DMS114 treated with DMSO at 0.1 percent for 48 hours (cell line): ENCODE data around the gene LHPP.
"Not testable (repeated sequence)": the region's sequence is repeated elsewhere in the genome, so short reads cannot be mapped to it uniquely, and the experiment has no call there.

ENCODE experiments used
- DNase-seq: peaks from one replicate; lab custom pipeline; 2025; ENCODE audit not compliant: unreplicated experiment; lab: John Stamatoyannopoulos, UW

The LHPP gene

DNA sequence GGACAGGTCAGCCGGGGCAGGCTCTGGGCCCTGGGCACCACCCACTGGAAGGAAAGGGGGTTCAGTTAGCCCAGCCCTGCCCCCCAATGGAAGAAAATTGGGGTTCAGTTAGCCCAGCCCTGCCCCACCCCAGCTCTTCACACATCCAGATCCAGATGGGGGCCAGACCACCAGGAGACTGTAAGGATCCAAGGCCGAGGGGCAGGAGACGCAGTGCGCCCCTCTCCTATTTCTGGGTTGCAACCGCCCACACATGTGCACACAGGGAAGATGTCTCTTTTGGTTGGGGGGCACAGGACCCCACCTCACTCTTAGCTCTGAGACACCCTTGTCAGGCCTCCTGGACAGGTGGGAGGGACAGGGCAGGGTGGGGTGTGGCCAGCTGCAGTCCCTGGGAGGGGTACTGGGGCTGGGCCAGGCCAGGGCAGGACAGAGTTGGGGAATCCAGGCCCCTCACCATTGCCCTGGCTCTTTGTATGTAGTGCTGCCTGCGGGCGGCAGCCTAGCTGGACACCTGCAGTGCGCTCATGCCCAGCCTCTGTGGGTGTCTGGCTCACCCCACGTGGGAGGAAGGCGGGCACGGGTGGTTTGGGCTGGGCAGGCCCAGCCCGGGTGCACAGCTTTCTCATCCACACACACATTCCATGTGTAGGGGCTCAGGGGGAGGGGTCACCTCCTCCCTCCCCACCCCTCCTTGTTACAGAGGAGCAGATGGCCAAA, 141.2 kb downstream of the LHPP start:
- no peak for DNase-seq

DNA sequence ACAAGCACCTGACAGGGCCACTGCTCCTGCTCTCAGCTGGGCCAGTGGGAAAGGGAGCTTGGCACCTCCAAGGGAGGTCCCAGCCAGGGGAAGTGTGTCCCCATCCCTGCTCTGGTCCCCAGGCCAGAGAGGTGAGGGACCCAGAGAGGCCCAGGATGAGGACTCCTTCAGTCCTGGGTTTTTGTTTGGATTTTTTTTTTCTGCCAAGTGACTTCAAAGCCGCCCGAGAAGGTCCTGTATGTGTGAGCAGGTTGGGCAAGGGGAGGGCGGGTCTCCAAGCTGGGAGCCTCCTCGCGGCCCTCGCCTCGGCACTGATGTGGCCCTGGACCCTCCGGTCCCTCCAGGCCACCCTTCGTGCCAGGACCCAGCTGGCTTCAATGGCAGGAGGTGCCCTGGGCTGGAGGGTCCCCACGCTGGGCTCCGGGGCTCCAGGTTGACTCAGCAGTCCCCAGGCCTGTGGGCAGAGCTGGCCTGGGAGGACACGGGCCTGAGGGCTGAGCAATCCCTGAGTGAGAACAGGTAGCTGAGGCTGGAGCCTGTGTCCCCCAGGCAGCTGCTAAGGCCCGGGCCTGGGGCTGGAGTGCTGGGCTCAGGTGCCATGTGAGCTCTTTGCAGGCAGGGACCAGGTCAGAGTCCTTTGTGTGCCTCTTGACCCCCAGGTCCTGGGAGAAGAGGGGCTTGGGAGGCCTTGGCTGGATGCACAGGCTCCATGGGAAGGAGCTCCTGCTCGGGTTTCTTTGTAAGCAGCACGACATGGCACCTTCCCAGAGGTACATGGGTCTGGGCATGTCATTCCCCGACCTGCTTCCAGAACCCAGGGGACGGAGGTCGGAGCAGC, 142.0 kb downstream of the LHPP start:
- no peak for DNase-seq

DNA sequence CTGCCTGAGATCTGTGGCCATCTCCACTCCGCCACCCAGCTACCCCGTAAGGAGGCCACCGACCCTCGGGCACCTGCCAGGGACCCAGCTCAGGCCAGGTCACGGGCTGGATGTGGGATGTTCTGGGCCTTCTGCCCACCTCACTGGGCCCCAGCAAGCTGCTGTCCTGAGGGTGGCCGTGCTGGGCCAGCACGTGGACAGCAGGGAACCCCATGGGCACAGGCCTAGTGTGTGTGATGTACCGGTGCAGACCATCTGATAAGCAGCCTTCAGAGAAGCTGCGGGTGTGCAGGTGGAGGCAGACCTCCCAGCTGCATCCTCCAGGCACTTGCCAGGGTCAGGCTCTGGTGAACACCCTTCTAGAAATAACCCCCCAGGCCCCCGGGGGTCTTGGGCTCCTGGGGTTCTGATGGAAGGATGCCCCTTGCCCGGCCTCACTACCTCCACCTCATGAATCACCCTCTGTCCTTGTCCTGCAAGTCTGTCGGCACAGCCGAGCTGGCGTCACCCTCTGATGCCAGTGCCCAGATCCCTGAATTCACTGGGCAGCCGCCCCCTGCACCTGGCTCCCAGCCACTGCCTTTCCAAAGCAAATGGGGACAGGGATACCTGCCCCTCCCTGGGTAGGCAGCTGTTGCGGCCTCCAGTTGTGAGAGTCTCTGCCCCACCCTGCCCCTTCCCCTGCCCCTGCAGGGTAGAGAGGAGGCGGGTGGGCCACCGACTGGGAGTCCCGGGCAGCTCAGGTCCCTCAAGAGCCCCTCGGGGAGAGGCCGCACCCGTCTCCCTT, 142.8 kb downstream of the LHPP start:
- DNase-seq: no peak

DNA sequence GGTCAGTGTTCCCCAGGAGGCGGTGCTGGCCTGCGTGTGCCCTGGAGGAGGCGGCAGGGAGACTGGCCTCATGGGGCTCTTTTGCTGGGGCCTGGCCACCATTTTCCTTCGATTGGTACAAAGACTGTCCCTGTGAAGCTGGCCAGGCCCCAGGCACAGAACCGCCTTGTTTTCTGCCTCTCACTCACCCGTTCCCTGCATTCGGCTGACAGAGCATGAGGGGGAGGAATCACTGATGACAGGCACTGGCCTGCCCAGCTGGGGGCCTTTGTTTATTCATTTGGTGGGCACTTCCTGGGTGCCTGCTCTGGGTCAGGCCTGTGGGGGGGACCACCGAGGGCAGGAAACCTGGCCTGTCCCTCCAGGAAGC, 143.4 kb downstream of the LHPP start:
- DNase-seq: no peak

DNA sequence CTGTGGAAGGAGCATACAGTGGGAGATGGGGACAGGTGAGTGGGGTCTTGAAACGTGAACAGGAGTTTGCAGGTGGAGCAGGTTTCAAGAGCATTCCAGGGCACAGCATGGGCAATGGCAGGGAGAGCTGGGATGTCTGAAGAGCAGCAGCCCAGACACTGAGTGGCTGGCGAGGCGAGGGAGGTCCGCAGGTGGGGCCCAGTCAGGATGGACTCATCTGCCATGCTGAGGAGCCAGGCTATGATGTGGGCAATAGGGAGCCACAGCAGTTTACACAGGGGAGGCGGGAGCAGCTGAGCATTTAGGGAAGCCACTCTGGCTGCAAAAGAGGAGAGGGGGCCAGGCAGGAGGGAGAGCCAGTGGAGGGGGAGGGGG, 143.8 kb downstream of the LHPP start:
- DNase-seq: no peak

DNA sequence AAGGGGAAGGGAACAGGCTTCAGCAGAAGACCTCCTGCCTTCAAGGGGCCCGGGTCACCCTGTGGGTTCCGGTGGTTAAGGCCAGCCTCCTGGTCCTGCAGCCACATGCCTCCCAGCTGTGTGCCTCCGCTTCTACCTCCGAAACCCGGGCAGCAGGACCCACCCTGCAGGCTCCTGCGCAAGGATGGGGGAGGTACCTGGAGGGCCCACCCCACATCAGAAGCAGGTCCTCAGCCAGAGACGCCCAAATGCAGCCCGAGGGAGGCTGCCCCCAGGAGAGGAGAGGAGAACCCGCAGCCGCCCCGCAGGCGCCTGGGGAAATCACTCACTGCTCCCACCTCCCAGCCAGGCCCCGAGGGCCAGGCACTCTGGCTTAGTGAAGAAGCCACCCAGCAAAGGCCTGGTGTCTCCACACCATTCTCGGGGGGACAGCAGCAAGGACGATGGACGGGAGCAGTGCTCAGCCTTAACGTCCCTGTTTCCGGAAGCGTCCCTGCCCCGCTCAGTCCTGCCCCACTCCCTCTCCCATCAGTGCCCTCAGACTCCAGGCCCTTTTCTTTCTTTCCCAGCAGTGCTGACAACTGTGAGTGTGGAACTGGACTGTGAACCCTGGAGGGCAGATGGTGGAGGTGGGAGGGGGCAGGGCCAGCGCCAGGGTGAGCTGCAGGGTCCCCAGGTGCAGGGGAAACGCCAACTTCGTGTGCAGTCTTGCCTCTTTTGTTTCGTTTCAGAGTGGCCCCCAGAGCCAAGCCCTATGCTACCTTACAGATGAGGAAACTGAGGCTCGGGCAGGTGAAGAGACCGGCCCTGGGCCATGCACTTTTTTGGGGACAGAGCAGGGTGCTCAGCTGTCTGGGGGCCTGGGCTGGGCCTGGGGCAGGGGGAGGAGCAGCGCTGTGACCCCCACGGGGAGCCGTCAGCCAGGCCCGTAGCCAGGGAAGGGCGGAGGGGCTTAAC, 144.5 kb downstream of the LHPP start:
- no peak for DNase-seq

DNA sequence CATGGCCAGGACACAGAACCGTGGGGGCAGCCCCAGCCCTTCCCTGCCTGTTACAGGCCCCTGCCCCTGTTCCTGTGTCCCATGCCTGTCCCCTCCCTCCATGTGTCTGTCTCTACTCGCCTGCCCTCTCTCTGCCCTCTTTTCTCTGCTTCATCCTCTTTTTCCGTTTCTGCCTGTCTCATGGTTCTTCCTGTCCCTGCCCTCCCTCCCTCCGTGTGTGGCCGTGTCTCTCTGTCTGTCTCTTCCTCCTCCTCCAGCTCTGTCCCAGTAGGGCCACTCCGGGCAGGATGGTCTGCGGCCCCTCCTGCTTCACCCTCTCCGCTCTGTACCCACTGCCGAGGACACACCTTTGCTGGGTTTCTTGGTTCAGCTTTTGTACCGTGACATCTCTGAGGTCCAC, 145.2 kb downstream of the LHPP start:
- no peak for DNase-seq

DNA sequence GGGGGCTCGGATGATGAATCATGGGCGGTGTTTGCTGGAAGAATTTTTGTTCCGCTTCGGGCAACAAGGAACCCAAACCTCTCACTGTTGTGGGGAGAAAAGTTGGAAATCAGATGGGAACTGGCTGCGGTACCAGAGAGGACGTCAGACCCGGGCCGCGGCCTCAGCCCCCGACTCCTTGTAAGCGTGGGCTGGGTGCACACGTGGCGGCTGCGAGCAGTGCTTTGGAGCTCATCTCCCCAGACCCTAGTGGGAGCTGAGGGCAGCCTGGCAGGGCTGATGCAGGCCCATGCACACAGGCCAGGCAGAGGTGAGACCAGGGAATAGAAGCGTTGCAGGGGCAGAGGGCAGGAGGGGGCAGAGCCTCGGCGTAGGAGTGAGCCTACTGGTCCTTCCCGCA, 146.1 kb downstream of the LHPP start:
- no peak for DNase-seq

DNA sequence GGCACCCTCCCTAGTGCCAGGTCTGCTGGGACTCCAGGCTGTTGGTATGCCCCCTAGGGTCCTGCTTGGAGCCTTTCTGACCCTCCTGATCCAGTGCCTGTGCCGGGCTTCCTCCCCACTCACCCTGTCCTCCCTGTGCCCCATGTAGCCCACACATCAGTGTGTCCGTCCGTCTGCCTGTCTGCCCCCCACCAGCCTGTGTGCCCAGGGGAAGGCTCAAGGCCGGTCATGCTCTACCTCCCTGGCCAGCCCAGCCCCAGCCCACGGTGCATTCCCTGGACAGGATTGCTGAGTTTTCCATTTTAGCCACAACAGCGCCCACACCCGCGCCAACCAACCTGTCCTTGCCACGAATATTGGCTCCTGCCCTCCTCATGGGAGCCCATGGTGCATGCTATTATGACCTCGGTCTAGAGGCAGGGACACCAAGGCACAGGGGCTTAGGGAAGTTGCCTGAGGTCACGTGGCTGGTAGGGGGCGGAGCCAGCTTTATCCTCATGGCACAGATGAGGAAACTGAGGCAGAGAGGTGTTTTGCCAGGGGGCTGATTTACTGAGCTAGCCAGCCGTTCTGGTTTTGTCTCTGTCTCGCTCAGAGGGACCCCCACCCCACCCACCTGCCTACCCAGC, 146.6 kb downstream of the LHPP start:
- DNase-seq: no peak

DNA sequence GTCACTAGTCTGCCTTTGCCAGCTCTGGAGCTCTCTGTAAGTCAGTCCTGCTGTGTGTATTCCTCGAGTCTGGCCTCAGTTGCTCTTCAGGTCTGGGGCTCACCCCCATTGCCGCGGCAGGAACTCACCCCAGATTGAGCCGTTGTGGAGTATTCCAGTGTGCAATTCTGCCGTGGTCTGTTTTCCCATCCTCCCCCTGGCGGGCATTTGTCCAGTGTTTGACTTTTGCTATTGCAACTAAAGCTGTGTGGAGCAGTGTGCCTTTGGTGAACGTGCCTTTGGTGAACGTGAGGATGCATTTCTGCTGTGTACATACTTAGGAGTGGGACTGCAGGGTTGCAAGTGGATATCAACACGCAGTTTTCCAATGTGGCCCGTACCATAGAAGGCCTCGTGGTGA, 148.1 kb downstream of the LHPP start:
- DNase-seq: peak; percentile 8

DNA sequence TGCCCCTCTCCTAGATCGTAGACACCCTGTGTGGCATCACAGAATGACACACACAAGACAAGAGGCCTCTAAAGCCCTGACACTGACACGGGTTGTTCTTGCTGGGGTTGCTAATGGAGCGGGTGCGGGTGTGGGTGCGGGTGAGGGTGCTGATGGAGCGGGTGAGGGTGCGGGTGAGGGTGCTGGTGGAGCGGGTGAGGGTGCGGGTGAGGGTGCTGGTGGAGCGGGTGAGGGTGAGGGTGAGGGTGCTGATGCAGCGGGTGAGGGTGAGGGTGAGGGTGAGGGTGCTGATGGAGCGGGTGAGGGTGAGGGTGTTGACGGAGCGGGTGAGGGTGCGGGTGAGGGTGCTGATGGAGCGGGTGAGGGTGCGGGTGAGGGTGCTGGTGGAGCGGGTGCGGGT, 148.6 kb downstream of the LHPP start:
- not testable (repeated sequence) for DNase-seq

DNA sequence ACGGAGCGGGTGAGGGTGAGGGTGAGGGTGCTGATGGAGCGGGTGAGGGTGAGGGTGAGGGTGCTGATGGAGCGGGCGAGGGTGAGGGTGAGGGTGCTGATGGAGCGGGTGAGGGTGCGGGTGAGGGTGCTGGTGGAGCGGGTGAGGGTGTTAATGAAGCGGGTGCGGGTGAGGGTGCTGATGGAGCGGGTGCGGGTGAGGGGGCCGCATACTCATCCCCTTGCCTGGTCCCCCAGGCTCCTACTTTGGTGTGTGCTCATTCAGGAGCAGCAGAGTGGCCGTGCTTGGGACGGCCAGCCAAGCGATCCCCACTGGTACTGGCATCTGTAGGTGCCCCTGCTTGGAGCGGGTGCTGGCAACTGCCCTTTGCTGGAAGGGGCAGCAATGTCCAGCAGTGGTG, 149.2 kb downstream of the LHPP start:
- not testable (repeated sequence) for DNase-seq

DNA sequence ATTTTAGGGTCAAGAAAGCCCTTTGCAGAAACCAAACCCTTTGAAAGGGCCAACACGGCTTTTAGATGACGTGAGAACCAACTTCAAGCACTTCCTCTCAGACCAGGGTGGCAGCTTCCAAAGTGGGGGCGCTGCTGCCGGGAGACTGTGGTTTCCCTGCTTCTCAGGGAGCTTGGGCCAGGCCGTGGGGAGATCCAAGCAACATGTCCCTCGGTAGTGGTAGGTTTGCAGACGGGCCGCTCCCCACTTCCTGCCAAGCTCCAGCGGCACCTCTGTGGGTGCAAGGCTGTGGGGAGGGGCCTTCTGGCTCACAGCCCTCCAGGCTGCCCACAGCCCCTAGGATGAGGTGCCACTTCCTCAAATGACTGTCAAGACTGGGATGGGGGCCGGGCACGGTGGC, 150.1 kb downstream of the LHPP start:
- no peak for DNase-seq

DNA sequence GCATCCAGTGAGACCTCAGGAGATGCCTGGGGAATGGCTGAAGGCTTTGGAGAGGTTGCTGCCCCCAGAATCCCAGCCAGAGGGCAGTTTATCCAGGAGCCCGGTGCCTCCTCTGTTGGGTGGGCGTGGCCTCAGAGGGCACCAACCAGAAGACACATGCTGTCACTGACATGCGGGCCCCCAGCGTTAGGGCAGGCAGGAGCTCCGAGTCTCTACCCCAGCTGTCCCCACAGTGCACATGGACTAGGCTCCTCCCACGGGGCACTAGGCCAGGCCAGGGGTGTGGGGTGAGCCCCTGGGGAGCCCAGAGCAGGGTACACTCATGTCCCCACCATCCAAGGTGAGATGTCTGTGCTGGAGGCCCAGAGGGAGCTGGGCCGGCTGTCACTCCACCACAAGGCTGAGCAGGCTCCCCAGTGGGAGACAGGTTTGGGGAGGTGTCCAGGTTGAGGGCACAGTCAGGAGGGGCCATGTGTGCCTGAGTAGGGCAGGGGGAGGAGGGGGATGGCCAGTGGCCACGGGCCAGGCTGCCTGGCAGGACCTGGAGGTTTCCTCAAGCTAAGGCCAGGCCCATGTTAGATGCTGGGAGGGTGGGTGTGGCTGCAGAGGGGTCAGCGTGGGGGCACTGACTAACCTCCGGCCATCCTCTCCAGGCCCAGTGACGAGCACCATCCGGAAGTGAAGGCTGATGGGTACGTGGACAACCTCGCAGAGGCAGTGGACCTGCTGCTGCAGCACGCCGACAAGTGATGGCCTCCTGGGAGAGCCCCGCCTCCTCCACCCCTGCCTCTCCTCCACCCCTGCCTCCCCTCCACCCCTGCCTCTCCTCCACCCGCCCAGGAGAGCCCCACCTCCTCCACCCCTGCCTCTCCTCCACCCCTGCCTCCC, 151.2 kb downstream of the LHPP start:
- DNase-seq: no peak

DNA sequence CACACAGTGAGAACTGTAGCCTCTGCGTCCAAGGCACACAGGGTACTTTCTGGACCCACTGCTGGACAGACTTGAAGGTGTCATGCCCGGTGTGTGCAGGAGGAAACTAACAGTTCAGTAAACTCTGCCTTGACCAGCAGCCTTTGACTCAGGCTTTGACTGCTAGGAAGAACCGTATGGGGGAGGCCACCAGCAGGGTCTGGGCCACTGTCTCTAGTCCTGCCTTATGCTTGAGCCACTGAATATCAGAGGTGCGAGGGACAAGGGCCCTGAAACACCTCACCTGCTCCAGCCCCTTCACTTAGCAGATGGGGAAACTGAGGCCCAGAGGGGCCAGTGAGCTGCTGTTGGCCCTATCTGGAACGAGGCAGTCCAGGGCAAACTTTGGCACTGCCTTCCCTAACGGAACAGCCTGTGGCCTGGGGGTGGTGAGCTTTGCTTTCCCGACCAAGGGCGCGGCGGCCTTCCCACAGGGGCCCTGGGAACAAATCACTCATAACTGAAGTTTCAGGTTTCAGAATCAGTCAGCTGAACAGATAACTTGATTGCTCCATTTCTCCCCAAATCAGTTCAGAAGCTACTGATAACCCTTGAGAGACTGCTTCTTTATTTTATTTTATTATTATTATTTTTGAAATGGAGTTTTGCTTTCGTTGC, 152.5 kb downstream of the LHPP start:
- DNase-seq: no peak

DNA sequence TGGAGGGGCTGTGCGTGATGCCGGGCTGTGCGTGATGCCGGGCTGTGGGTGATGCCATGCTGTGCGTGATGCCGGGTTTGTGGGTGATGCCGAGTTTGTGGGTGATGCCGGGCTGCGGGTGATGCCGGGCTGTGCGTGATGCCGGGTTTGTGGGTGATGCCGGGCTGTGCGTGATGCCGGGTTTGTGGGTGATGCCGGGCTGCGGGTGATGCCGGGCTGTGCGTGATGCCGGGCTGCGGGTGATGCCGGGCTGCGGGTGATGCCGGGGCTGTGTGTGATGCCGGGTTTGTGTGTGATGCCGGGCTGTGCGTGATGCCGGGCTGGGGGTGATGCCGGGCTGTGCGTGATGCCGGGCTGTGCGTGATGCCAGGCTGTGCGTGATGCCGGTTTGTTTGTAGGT, 153.6 kb downstream of the LHPP start:
- DNase-seq: no peak

DNA sequence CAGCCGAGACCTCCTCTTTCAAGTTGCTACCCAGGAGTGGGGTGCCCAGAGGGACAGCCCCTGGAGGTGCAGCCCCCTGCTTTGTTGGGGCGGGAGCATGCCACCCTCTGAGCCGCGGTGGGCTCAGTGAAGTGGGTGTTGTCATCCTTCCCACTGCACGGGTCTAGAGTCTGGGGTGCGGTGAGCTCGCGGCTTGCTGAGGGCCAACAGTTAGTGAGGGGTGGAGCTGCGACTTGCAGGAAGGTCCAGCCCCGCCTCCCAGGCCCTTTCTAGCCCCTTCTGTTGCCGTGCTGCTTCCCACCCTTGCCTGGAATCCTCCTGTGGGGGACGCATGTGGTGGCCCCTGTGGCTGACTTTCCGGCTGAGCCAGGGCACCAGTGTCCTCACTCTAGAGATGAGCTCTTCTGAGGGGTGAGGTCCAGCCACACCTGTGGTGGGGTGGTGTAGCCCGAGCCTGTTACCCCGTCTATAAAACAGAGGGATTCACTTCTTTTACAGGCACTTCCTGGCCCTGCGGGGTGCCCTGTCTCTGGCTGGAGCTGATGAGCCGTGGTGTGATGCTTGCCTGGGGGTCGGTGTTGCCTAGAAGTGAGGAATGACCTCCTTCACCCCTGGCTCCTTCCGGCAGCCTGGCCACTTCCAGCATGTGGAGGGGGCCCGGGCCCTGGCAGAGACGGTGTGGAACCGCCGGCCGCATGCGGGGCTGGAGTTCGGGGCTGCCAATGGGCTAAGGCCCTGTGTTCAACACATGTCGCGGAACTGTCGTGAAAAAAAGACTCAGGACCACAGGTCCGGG, 154.6 kb downstream of the LHPP start:
- DNase-seq: no peak

DNA sequence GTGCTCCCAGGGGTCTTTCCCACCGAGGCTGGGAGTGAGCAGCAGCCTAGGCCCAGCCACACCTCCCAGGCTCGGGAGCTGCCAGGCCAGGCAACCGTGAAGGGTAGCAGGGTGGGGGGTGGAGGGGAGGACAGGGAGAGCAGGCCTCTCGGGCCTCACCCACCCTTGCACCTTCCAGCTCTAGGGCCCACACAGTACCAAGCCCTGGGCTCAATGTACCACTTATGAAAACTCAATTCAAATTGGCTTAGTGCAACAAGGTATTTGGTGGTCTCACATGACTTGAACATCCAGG, 155.2 kb downstream of the LHPP start:
- DNase-seq: no peak
